Measurements from ENCODE around the gene SLC39A8. TPM values are rescaled to one million over a fixed set of nuclear protein-coding genes. Genes with fewer than 3 reads are reported as not detected.

The SLC39A8 gene
- total RNA-seq, 1 experiment from 2014 or later, result 15.5 TPM

DNA sequence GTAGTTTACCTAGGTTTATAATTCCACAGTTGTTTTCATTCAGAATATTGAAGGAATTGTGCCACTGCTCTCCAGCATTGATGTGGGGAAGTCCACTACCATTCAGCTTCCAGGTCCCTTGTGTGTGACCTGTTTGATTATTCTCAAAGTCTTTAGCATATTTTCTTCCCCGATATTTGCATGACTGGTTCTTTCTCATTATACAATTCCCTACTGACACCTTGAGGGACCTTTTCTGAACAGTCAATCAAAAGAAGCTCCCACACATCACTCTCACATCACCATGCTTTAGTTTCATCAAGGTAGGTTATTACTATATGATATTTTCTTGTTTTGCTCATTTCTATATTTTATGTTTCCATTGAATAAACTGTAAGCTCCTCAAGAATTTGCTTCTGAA, 44.1 kb downstream of the SLC39A8 start:
- no peaks in the 10 kb centered on the region for H3K36me3 Mint-ChIP-seq (ENCODE audit: insufficient read depth, unreplicated experiment)
- TF ChIP-seq, protein P1, sequence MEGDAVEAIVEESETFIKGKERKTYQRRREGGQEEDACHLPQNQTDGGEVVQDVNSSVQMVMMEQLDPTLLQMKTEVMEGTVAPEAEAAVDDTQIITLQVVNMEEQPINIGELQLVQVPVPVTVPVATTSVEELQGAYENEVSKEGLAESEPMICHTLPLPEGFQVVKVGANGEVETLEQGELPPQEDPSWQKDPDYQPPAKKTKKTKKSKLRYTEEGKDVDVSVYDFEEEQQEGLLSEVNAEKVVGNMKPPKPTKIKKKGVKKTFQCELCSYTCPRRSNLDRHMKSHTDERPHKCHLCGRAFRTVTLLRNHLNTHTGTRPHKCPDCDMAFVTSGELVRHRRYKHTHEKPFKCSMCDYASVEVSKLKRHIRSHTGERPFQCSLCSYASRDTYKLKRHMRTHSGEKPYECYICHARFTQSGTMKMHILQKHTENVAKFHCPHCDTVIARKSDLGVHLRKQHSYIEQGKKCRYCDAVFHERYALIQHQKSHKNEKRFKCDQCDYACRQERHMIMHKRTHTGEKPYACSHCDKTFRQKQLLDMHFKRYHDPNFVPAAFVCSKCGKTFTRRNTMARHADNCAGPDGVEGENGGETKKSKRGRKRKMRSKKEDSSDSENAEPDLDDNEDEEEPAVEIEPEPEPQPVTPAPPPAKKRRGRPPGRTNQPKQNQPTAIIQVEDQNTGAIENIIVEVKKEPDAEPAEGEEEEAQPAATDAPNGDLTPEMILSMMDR (IDR thresholded peaks at IDR 0.05; ENCODE audit: insufficient read depth in 1 of 2, low read depth in 1 of 2, low read length in 1 of 2, severe bottlenecking in 1 of 2, unreplicated experiment in 1 of 2), result no peak
- H3K27me3 Mint-ChIP-seq (ENCODE audit: insufficient read depth, unreplicated experiment), result no peaks in the 10 kb centered on the region
- Histone ChIP-seq H3K4me3 (ENCODE audit: low read depth, low read length) (no peak overlapping the region), H3K36me3 (ENCODE audit: control insufficient read depth, insufficient read depth, low read length) (no peaks in the 10 kb centered on the region), H3K27me3 (replicated peaks; ENCODE audit: control insufficient read depth, insufficient read depth, low read length) (no peaks in the 10 kb centered on the region), H3K9me3 (no peaks in the 10 kb centered on the region), H3K4me1 (peaks cover under 1% of the 10 kb centered on the region; the same call in 1 of the 2 replicates)
- H3K4me3 Mint-ChIP-seq (ENCODE audit: unreplicated experiment), result no peak overlapping the region
- POLR2A ChIA-PET, result no interaction called here
- CTCF ChIA-PET, result no interaction called here
- H3K27ac Mint-ChIP-seq (ENCODE audit: unreplicated experiment), result no peak overlapping the region
- intact Hi-C loops (cut with micrococcal nuclease; ENCODE audit: unreplicated experiment), result no loop called here
- no peaks in the 10 kb centered on the region for H3K9me3 Mint-ChIP-seq (ENCODE audit: unreplicated experiment)
- no TSS peak for BruUV-seq (replicated peaks)
- no peak for DNase-seq
- no peaks in the 10 kb centered on the region for H3K4me1 Mint-ChIP-seq (ENCODE audit: low read depth, unreplicated experiment)

DNA sequence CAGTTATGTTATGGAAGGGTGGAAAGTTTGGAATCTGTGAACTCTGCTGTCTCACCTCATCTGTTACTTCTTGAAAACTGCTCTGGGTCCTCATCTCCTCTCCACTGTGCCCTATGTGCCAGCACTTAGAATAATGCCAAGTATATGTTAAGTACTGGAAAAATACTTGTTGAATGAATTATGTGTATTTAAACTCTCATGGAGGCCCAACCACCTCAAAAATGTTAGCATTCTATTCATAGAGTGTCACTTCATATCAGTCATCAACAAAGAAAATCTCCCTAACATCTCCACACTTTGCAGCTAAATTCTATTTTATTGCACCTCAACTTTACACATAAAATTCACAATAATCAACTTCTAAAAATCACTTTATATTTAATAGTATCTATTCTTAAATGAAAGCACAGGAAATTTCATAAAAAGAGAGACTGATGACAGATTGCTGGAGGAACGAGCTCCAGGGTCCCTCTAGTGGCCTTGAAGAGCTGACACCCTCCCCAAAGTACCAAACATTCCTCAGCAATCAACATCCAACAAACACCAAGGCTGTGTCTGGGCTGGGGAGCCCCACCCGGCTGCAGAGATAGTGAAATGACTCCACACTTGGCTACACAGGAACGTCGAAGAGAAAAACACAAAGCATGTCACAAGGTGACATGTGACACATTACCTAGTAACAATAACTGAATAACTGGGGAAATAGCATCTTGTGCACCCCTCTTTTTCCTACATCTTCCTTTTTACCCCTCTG, 45.8 kb downstream of the SLC39A8 start:
- no peaks in the 10 kb centered on the region for H3K27me3 ChIP-seq (replicated peaks; ENCODE audit: control insufficient read depth, insufficient read depth, low read length)
- H3K4me1 Mint-ChIP-seq (ENCODE audit: low read depth, unreplicated experiment), result no peaks in the 10 kb centered on the region
- DNase-seq, result peak; percentile 58 to 65
- ChIA-PET CTCF (interaction anchor here (0.5 to 0.8 kb wide), 4 partner anchors 16 to 1751 kb away, joined by 3 read pairs; no protein-coding TSS in a partner anchor), POLR2A (interaction anchor here (0.6 kb wide), 1 partner anchor 552 kb away, joined by 5 read pairs; no protein-coding TSS in a partner anchor)
- intact Hi-C loops (cut with micrococcal nuclease; ENCODE audit: unreplicated experiment), result loop anchor here (1.0 kb wide), 2 partner anchors 42 to 132 kb away; no protein-coding TSS in a partner anchor
- H3K9me3 Mint-ChIP-seq (ENCODE audit: unreplicated experiment), result no peaks in the 10 kb centered on the region
- H3K4me3 Mint-ChIP-seq (ENCODE audit: unreplicated experiment), result no peak overlapping the region
- no peaks in the 10 kb centered on the region for H3K36me3 ChIP-seq (ENCODE audit: control insufficient read depth, insufficient read depth, low read length)
- no peaks in the 10 kb centered on the region for H3K9me3 ChIP-seq
- no peaks in the 10 kb centered on the region for H3K27me3 Mint-ChIP-seq (ENCODE audit: insufficient read depth, unreplicated experiment)
- TF ChIP-seq, protein P1 (IDR thresholded peaks at IDR 0.05; ENCODE audit: insufficient read depth in 1 of 2, low read depth in 1 of 2, low read length in 1 of 2, severe bottlenecking in 1 of 2, unreplicated experiment in 1 of 2), result peak; percentile 70 to 81
- no TSS peak for BruUV-seq (replicated peaks)
- no peak overlapping the region for H3K4me3 ChIP-seq (ENCODE audit: low read depth, low read length)
- H3K36me3 Mint-ChIP-seq (ENCODE audit: insufficient read depth, unreplicated experiment), result no peaks in the 10 kb centered on the region
- no peak overlapping the region for H3K27ac Mint-ChIP-seq (ENCODE audit: unreplicated experiment)
- H3K4me1 ChIP-seq, result peaks cover 8% of the 10 kb centered on the region; the same call in 1 of the 2 replicates

DNA sequence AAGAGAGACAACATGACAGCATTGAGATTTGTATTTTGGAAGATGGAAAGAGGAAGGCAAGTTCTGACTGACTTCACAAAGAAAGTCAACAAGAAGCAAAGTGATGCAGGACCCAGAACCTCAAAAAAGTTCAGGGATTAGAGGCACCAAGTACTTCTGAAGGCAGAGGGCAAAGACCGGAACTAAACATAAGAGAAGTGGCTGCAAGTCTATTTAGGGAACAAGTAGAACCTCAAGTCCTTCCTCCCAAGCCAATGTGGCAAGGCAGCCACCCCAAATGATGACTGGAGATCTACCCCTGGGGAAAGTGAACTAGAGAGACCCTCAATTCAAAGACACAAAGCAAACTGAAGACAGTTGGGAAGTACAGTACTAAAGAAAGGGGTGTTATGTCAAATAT, 46.6 kb downstream of the SLC39A8 start:
- Histone ChIP-seq H3K4me1 (peaks cover 8% of the 10 kb centered on the region; the same call in 1 of the 2 replicates), H3K36me3 (ENCODE audit: control insufficient read depth, insufficient read depth, low read length) (no peaks in the 10 kb centered on the region), H3K9me3 (no peaks in the 10 kb centered on the region), H3K4me3 (ENCODE audit: low read depth, low read length) (no peak overlapping the region), H3K27me3 (replicated peaks; ENCODE audit: control insufficient read depth, insufficient read depth, low read length) (no peaks in the 10 kb centered on the region)
- Mint-ChIP-seq H3K4me3 (ENCODE audit: unreplicated experiment) (no peak overlapping the region), H3K27me3 (ENCODE audit: insufficient read depth, unreplicated experiment) (no peaks in the 10 kb centered on the region), H3K36me3 (ENCODE audit: insufficient read depth, unreplicated experiment) (no peaks in the 10 kb centered on the region), H3K27ac (ENCODE audit: unreplicated experiment) (no peak overlapping the region), H3K4me1 (ENCODE audit: low read depth, unreplicated experiment) (no peaks in the 10 kb centered on the region), H3K9me3 (ENCODE audit: unreplicated experiment) (no peaks in the 10 kb centered on the region)
- no peak for DNase-seq
- intact Hi-C loops (cut with micrococcal nuclease; ENCODE audit: unreplicated experiment), result loop anchor here (1.0 kb wide), 2 partner anchors 41 to 133 kb away; no protein-coding TSS in a partner anchor
- ChIA-PET CTCF (no interaction called here), POLR2A (no interaction called here)
- TF ChIP-seq, protein P1 (IDR thresholded peaks at IDR 0.05; ENCODE audit: insufficient read depth in 1 of 2, low read depth in 1 of 2, low read length in 1 of 2, severe bottlenecking in 1 of 2, unreplicated experiment in 1 of 2), result no peak
- BruUV-seq (replicated peaks), result no TSS peak

Data from Caco-2 (cell line).